IMR-90 (cell line): ENCODE data around the gene IFITM10. TPM values are rescaled to one million over a fixed set of nuclear protein-coding genes. Genes with fewer than 3 reads are reported as not detected.
A peak's percentile ranks its signal among the peaks of the same experiment; 100 is the strongest.

Experiments
- ATAC-seq: fragments of 200-7000 bp; cut with Tn5 transposase; 2 replicates; pipeline ENCODE4 v1.9.1; 2020; ENCODE audit warnings: low read depth, mild to moderate bottlenecking, moderate library complexity
- BruUV-seq: library from RNA; stranded (reverse); fragments of 400-500 nt; replicated peaks from 2 replicates; lab custom pipeline; 2021; lab: Mats Ljungman, UMichigan
- CTCF ChIA-PET: fragments of 300-600 bp; formaldehyde crosslinking; extraction: SDS; loops from one replicate; lab custom pipeline; 2021; ENCODE audit warnings: antibody characterized with exemption; lab: Yijun Ruan, JAX
- POLR2A ChIA-PET: fragments of 300-600 bp; sonication (Branson Sonifier 250); formaldehyde crosslinking; loops from one replicate; lab custom pipeline; 2022; ENCODE audit warnings: antibody characterized with exemption; ENCODE audit not compliant: unreplicated experiment; lab: Charles Lee
- DNase-seq: peaks from one replicate; pipeline ENCODE4 v3.0.0; 2013
- H2AFZ ChIP-seq: replicated peaks from 2 replicates; pipeline ENCODE3; 2013; ENCODE audit warnings: low read length, mild to moderate bottlenecking; ENCODE audit not compliant: poor library complexity
- H2AK5ac ChIP-seq: 2 replicates; pipeline ENCODE4 v1.6.1; 2013; ENCODE audit warnings: low read depth, low read length, inconsistent platforms
- H2AK9ac ChIP-seq: replicated peaks from 2 replicates; pipeline ENCODE3; 2013; ENCODE audit warnings: mild to moderate bottlenecking, low read depth, low read length, moderate library complexity; ENCODE audit not compliant: poor library complexity
- H2BK120ac ChIP-seq: 2 replicates; pipeline ENCODE4 v1.6.1; 2013; ENCODE audit warnings: low read depth, low read length, inconsistent platforms
- H2BK15ac ChIP-seq: 3 replicates; pipeline ENCODE4 v1.6.1; 2013; ENCODE audit warnings: low read depth, low read length, inconsistent platforms
- H2BK20ac ChIP-seq: 2 replicates; pipeline ENCODE4 v1.6.1; 2013; ENCODE audit warnings: low read depth, mild to moderate bottlenecking, inconsistent platforms, low read length, moderate library complexity
- H2BK5ac ChIP-seq: 2 replicates; pipeline ENCODE4 v1.6.1; 2013; ENCODE audit warnings: mild to moderate bottlenecking, low read depth, low read length, inconsistent platforms; ENCODE audit not compliant: poor library complexity, severe bottlenecking
- H3K14ac ChIP-seq: replicated peaks from 2 replicates; pipeline ENCODE4 v1.6.1; 2013; ENCODE audit warnings: low read depth, low read length, inconsistent platforms
- H3K18ac ChIP-seq: 2 replicates; pipeline ENCODE4 v1.6.1; 2013; ENCODE audit warnings: low read depth, low read length, control low read depth
- H3K23ac ChIP-seq: 2 replicates; pipeline ENCODE4 v1.6.1; 2013; ENCODE audit warnings: low read depth, low read length, inconsistent platforms
- H3K27ac ChIP-seq: 2 replicates; pipeline ENCODE4 v1.5.1; 2013; ENCODE audit warnings: mild to moderate bottlenecking, control low read depth, low read length; ENCODE audit not compliant: insufficient read depth
- H3K27me3 ChIP-seq: 2 replicates; pipeline ENCODE4 v1.6.1; 2013; ENCODE audit warnings: low read length; ENCODE audit not compliant: control insufficient read depth, insufficient read depth
- H3K36me3 ChIP-seq: 2 replicates; pipeline ENCODE4 v1.6.1; 2013; ENCODE audit warnings: low read length, mixed read lengths; ENCODE audit not compliant: control insufficient read depth, insufficient read depth
- H3K4ac ChIP-seq: 2 replicates; pipeline ENCODE4 v1.6.1; 2013; ENCODE audit warnings: low read depth, low read length, inconsistent platforms
- H3K4me1 ChIP-seq: 2 replicates; pipeline ENCODE4 v1.6.1; 2013; ENCODE audit warnings: low read length, mixed read lengths; ENCODE audit not compliant: control insufficient read depth, insufficient read depth
- H3K4me2 ChIP-seq: 2 replicates; pipeline ENCODE4 v1.6.1; 2013; ENCODE audit warnings: low read depth, mild to moderate bottlenecking, control low read depth, low read length, moderate library complexity
- H3K4me3 ChIP-seq: 2 replicates; pipeline ENCODE4 v1.5.1; 2013; ENCODE audit warnings: low read depth, mild to moderate bottlenecking, control low read depth, low read length, moderate library complexity; ENCODE audit not compliant: insufficient read depth
- H3K56ac ChIP-seq: 2 replicates; pipeline ENCODE4 v1.6.1; 2013; ENCODE audit warnings: low read length, inconsistent platforms; ENCODE audit not compliant: insufficient read depth; ENCODE audit errors: extremely low read depth
- H3K79me1 ChIP-seq, 2 experiments: 2 replicates each; pipeline ENCODE4 v1.6.1; 2013; ENCODE audit warnings: low read length in 2 of 2, inconsistent platforms in 1 of 2, low read depth in 1 of 2
- H3K9ac ChIP-seq: 2 replicates; pipeline ENCODE4 v1.6.1; 2013; ENCODE audit warnings: low read depth, low read length, control low read depth
- H3K9me1 ChIP-seq: 2 replicates; pipeline ENCODE4 v1.6.1; 2013; ENCODE audit warnings: low read length, inconsistent platforms; ENCODE audit not compliant: insufficient read depth
- H3K9me3 ChIP-seq: 2 replicates; pipeline ENCODE4 v1.6.1; 2013; ENCODE audit warnings: low read length; ENCODE audit not compliant: control insufficient read depth, insufficient read depth
- H4K20me1 ChIP-seq: 2 replicates; pipeline ENCODE4 v1.6.1; 2013; ENCODE audit warnings: low read length, inconsistent platforms; ENCODE audit not compliant: insufficient read depth
- H4K5ac ChIP-seq: 2 replicates; pipeline ENCODE4 v1.6.1; 2013; ENCODE audit warnings: mild to moderate bottlenecking, low read depth, low read length, control low read depth
- H4K8ac ChIP-seq, 2 experiments: 2 replicates each; pipeline ENCODE4 v1.6.1; 2013; ENCODE audit warnings: low read depth in 2 of 2, low read length in 2 of 2, control low read depth in 1 of 2, inconsistent platforms in 1 of 2
- H4K91ac ChIP-seq: 2 replicates; pipeline ENCODE4 v1.6.1; 2013; ENCODE audit warnings: low read depth, low read length, inconsistent platforms; ENCODE audit not compliant: insufficient read depth
- CEBPB ChIP-seq: IDR thresholded peaks from 2 replicates; pipeline ENCODE4 v1.6.1; 2012; ENCODE audit warnings: low read depth, low read length, improper control_type of control experiment
- USF2 ChIP-seq: fragments of 150-350 bp; IDR thresholded peaks from 2 replicates; pipeline ENCODE4 v1.6.1; 2017; ENCODE audit warnings: mild to moderate bottlenecking, antibody characterized with exemption, low read length, low read depth
- WGBS, 2 experiments: methylation state at CpG; one replicate each; pipeline versions ENCODE4 v1.1.5 to v1.1.7; 2013; ENCODE audit warnings: missing lambda C conversion rate in 2 of 2; ENCODE audit not compliant: insufficient read length in 1 of 2; ENCODE audit errors: extremely low coverage in 2 of 2; 5-methylcytosine and 5-hydroxymethylcytosine counted together
- dilution Hi-C: fragments of 300-500 bp; cut with HindIII; formaldehyde crosslinking; loops from one replicate; pipeline ENCODE4 v1.14.3; 2018; ENCODE audit warnings: low sequenced_read_pairs; ENCODE audit not compliant: unreplicated experiment
- in situ Hi-C: fragments of 300-500 bp; cut with MboI; formaldehyde crosslinking; loops from 3 replicates; pipeline ENCODE4 v1.14.3; 2019; ENCODE audit warnings: low sequenced_read_pairs, inconsistent platforms, mixed read lengths
- intact Hi-C: fragments of 100-400 bp; cut with micrococcal nuclease; formaldehyde crosslinking; loops from 2 replicates; pipeline ENCODE4 v1.10.0; 2022
- polyA plus RNA-seq, 3 experiments: library from polyadenylated mRNA; depleted of rRNA; stranded (reverse); fragments of >200 nt; gene quantifications; 2 replicates each; pipeline ENCODE4 v1.2.3, GENCODE V29; 2012; ENCODE audit warnings: low replicate concordance in 1 of 3
- total RNA-seq: library from RNA; depleted of rRNA; stranded (reverse); fragments of >200 nt; gene quantifications from 2 replicates; pipeline ENCODE4 v1.2.3, GENCODE V29; 2012

IFITM10 gene
- total and polyA plus RNA-seq, 2 of the 4 experiments (the other 2 are of a cell fraction): 0.15 to 0.18 TPM

GRCh38 chr11:1771700-1772099, 21.3 kb upstream of the IFITM10 start:
- CTCF ChIA-PET: no interaction called here
- peak; percentile 62 for DNase-seq

More at GRCh38 chr11:1771700-1772099, 21.3 kb upstream of the IFITM10 start:
- POLR2A ChIA-PET: no interaction called here
- ATAC-seq: peak; percentile 10; the same call in 1 of the 2 replicates
- TF ChIP-seq USF2: no peak
- TF ChIP-seq CEBPB: peak; percentile 92
- no peaks in the 10 kb centered on the region for H3K79me1 ChIP-seq
- intact Hi-C loops: no loop called here
- H3K23ac ChIP-seq: peak overlapping the region; percentile 69; the same call in 1 of the 2 replicates
- no peak overlapping the region for H3K4me3 ChIP-seq
- H3K4me1 ChIP-seq: peaks cover 14% of the 10 kb centered on the region
- H3K14ac ChIP-seq: peak overlapping the region; percentile 46
- peak overlapping the region; percentile 88; the same call in 1 of the 2 replicates for H3K27ac ChIP-seq
- peak overlapping the region; percentile 82 for H2BK5ac ChIP-seq
- H2AK9ac ChIP-seq: no peak overlapping the region
- peak overlapping the region; percentile 74; the same call in 1 of the 2 replicates for H3K4me2 ChIP-seq
- in situ Hi-C loops: no loop called here
- peak overlapping the region; percentile 45 for H4K5ac ChIP-seq
- H4K91ac ChIP-seq: peak overlapping the region; percentile 82
- peak overlapping the region; percentile 33 to 87; a peak in 3 of 4 replicates for H4K8ac ChIP-seq
- peak overlapping the region; percentile 15 for H2AFZ ChIP-seq
- 0 out of 2 replicates have a peak overlapping the region, but pooled peaks have one; percentile 4 for H3K9ac ChIP-seq
- peak overlapping the region; percentile 90 for H2BK20ac ChIP-seq
- dilution Hi-C loops: no loop called here
- BruUV-seq: no TSS peak
- H3K18ac ChIP-seq: peak overlapping the region; percentile 75
- H3K9me3 ChIP-seq: peaks cover 9% of the 10 kb centered on the region
- no peaks in the 10 kb centered on the region for H4K20me1 ChIP-seq
- peaks cover under 1% of the 10 kb centered on the region; the same call in 1 of the 2 replicates for H3K27me3 ChIP-seq
- H3K9me1 ChIP-seq: peaks cover 8% of the 10 kb centered on the region
- peak overlapping the region; percentile 95 for H2BK120ac ChIP-seq
- no CpG with 5 or more reads among the region's 6 CpGs for WGBS, 2 experiments
- H2AK5ac ChIP-seq: peak overlapping the region; percentile 44; the same call in 1 of the 2 replicates
- H2BK15ac ChIP-seq: peak overlapping the region; percentile 29; the same call in 2 of the 3 replicates
- H3K4ac ChIP-seq: peak overlapping the region; percentile 91
- H3K56ac ChIP-seq: no peak overlapping the region
- no peaks in the 10 kb centered on the region for H3K36me3 ChIP-seq
